H9 (cell line): Measurements from ENCODE around the gene PYDC1. TPM values are rescaled to one million over a fixed set of nuclear protein-coding genes. Genes with fewer than 3 reads are reported as not detected.

Experiments used
- DNase-seq: peaks from one replicate; pipeline ENCODE4 v3.0.0-alpha.2; 2017
- H2AFZ ChIP-seq: one replicate; pipeline ENCODE4 v1.6.1; 2013; ENCODE audit warnings: mild to moderate bottlenecking, low read length, control low read depth, moderate library complexity
- H2AK5ac ChIP-seq: 2 replicates; pipeline ENCODE4 v1.6.1; 2013; ENCODE audit warnings: low read length, control low read depth, mixed read lengths; ENCODE audit not compliant: insufficient read length
- H2BK120ac ChIP-seq: one replicate; pipeline ENCODE4 v1.6.1; 2013; ENCODE audit warnings: low read depth, mild to moderate bottlenecking, low read length, control low read depth, inconsistent platforms; ENCODE audit not compliant: poor library complexity, severe bottlenecking
- H2BK12ac ChIP-seq: 2 replicates; pipeline ENCODE4 v1.6.1; 2013; ENCODE audit warnings: low read length, control low read depth, mixed read lengths, low read depth; ENCODE audit not compliant: insufficient read length
- H2BK15ac ChIP-seq: 2 replicates; pipeline ENCODE4 v1.6.1; 2013; ENCODE audit warnings: low read depth, low read length, control low read depth
- H2BK20ac ChIP-seq: one replicate; pipeline ENCODE4 v1.6.1; 2013; ENCODE audit warnings: low read depth, mild to moderate bottlenecking, low read length, control low read depth, inconsistent platforms; ENCODE audit not compliant: poor library complexity, severe bottlenecking
- H2BK5ac ChIP-seq: 2 replicates; pipeline ENCODE4 v1.6.1; 2013; ENCODE audit warnings: low read length, control low read depth, mixed read lengths; ENCODE audit not compliant: insufficient read length
- H3K14ac ChIP-seq: 2 replicates; pipeline ENCODE4 v1.6.1; 2013; ENCODE audit warnings: low read length, control low read depth; ENCODE audit not compliant: insufficient read depth
- H3K18ac ChIP-seq: 2 replicates; pipeline ENCODE4 v1.6.1; 2013; ENCODE audit warnings: low read depth, mild to moderate bottlenecking, mixed read lengths, low read length, control low read depth; ENCODE audit not compliant: insufficient read length
- H3K23ac ChIP-seq: 2 replicates; pipeline ENCODE4 v1.6.1; 2013; ENCODE audit warnings: low read length, control low read depth, mixed read lengths, low read depth; ENCODE audit not compliant: insufficient read length
- H3K23me2 ChIP-seq: 2 replicates; pipeline ENCODE4 v1.6.1; 2013; ENCODE audit warnings: low read depth, mild to moderate bottlenecking, mixed read lengths, low read length, control low read depth; ENCODE audit not compliant: insufficient read length, poor library complexity, severe bottlenecking
- H3K27ac ChIP-seq: 2 replicates; pipeline ENCODE4 v1.5.1; 2013; ENCODE audit warnings: low read length, control low read depth, mixed read lengths, low read depth; ENCODE audit not compliant: insufficient read length
- H3K27me3 ChIP-seq: 2 replicates; pipeline ENCODE4 v1.6.1; 2013; ENCODE audit warnings: low read length, control low read depth, inconsistent platforms; ENCODE audit not compliant: insufficient read depth
- H3K4ac ChIP-seq: 2 replicates; pipeline ENCODE4 v1.6.1; 2013; ENCODE audit warnings: low read depth, mild to moderate bottlenecking, control low read depth, inconsistent platforms, low read length, moderate library complexity
- H3K4me1 ChIP-seq: 2 replicates; pipeline ENCODE4 v1.6.1; 2013; ENCODE audit warnings: low read length, control low read depth, inconsistent platforms; ENCODE audit not compliant: insufficient read depth
- H3K4me2 ChIP-seq: 2 replicates; pipeline ENCODE4 v1.6.1; 2013; ENCODE audit warnings: low read length, control low read depth, mixed read lengths; ENCODE audit not compliant: insufficient read length, insufficient read depth
- H3K56ac ChIP-seq: 2 replicates; pipeline ENCODE4 v1.6.1; 2013; ENCODE audit warnings: low read depth, mild to moderate bottlenecking, mixed read lengths, low read length, control low read depth; ENCODE audit not compliant: insufficient read length
- H3K79me1 ChIP-seq: 2 replicates; pipeline ENCODE4 v1.6.1; 2013; ENCODE audit warnings: low read depth, mild to moderate bottlenecking, moderate library complexity, low read length, control low read depth, inconsistent platforms; ENCODE audit not compliant: insufficient read depth, poor library complexity, severe bottlenecking
- H3K79me2 ChIP-seq: 2 replicates; pipeline ENCODE4 v1.6.1; 2013; ENCODE audit warnings: low read length, control low read depth, inconsistent platforms; ENCODE audit not compliant: insufficient read depth
- H3K9ac ChIP-seq: 2 replicates; pipeline ENCODE4 v1.6.1; 2013; ENCODE audit warnings: low read length, control low read depth, mixed read lengths; ENCODE audit not compliant: insufficient read length; ENCODE audit errors: extremely low read depth
- H3K9me3 ChIP-seq: one replicate; pipeline ENCODE4 v1.6.1; 2013; ENCODE audit warnings: low read depth, low read length, inconsistent platforms; ENCODE audit not compliant: control insufficient read depth
- H3T11ph ChIP-seq: one replicate; pipeline ENCODE4 v1.6.1; 2013; ENCODE audit warnings: mild to moderate bottlenecking, low read length, control low read depth, inconsistent platforms
- H4K20me1 ChIP-seq: one replicate; pipeline ENCODE4 v1.6.1; 2013; ENCODE audit not compliant: control insufficient read depth, insufficient read length, insufficient read depth
- H4K5ac ChIP-seq: 2 replicates; pipeline ENCODE4 v1.6.1; 2013; ENCODE audit warnings: low read depth, mild to moderate bottlenecking, mixed read lengths, low read length, control low read depth; ENCODE audit not compliant: insufficient read length
- H4K8ac ChIP-seq: replicated peaks from 2 replicates; pipeline ENCODE4 v1.6.1; 2013; ENCODE audit warnings: low read length, control low read depth, mixed read lengths, low read depth; ENCODE audit not compliant: insufficient read length
- H4K91ac ChIP-seq: 2 replicates; pipeline ENCODE4 v1.6.1; 2013; ENCODE audit warnings: low read depth, mild to moderate bottlenecking, moderate library complexity, mixed read lengths, low read length, control low read depth; ENCODE audit not compliant: insufficient read length
- H3K27ac Mint-ChIP-seq, 3 experiments: 2 replicates in 2 of 3; 3 replicates in 1 of 3; pipeline ENCODE4 v1.8.0; 2020 to 2021; ENCODE audit warnings: mixed read lengths in 3 of 3, mild to moderate bottlenecking in 1 of 3, moderate library complexity in 1 of 3
- H3K27me3 Mint-ChIP-seq: 2 replicates; pipeline ENCODE4 v1.8.0; 2021; ENCODE audit warnings: low read depth, mild to moderate bottlenecking, moderate library complexity, mixed read lengths
- H3K36me3 Mint-ChIP-seq, 3 experiments: 2 replicates in 2 of 3; 3 replicates in 1 of 3; pipeline ENCODE4 v1.8.0; 2020 to 2021; ENCODE audit warnings: low read depth in 3 of 3, mixed read lengths in 3 of 3; ENCODE audit not compliant: insufficient read depth in 1 of 3
- H3K4me1 Mint-ChIP-seq, 2 experiments: 2 replicates each; pipeline ENCODE4 v1.8.0; 2020; ENCODE audit warnings: mixed read lengths in 2 of 2
- H3K4me3 Mint-ChIP-seq, 2 experiments: 2 replicates in 1 of 2; 3 replicates in 1 of 2; pipeline ENCODE4 v1.8.0; 2020 to 2021; ENCODE audit warnings: mild to moderate bottlenecking in 2 of 2, mixed read lengths in 2 of 2, moderate library complexity in 1 of 2
- H3K9me3 Mint-ChIP-seq, 2 experiments: 2 replicates in 1 of 2; 3 replicates in 1 of 2; pipeline ENCODE4 v1.8.0; 2020; ENCODE audit warnings: mild to moderate bottlenecking in 2 of 2, mixed read lengths in 2 of 2, moderate library complexity in 1 of 2
- CTCF ChIP-seq: fragments of 200-600 bp; sonication (generic); conservative IDR thresholded peaks from 3 replicates; pipeline ENCODE4 v1.8.0; 2021; ENCODE audit warnings: antibody characterized with exemption, mild to moderate bottlenecking
- WGBS: extraction: QIAGEN DNeasy Blood & Tissue Kit; methylation state at CpG from one replicate; pipeline ENCODE4 v1.1.7; 2013; ENCODE audit warnings: missing lambda C conversion rate, low lambda C conversion rate, mixed read lengths; ENCODE audit not compliant: insufficient read length; ENCODE audit errors: extremely low coverage; 5-methylcytosine and 5-hydroxymethylcytosine counted together
- total RNA-seq: library from RNA; stranded (reverse); gene quantifications from 2 replicates; pipeline ENCODE4 v1.2.1, GENCODE V29; 2021

PYDC1 gene
- total RNA-seq, 1 experiment from 2014 or later = 0.70 TPM

GRCh38 chr16:31182391-31182790, 34.5 kb downstream of the PYDC1 start:
- no peak overlapping the region for H3K23ac ChIP-seq
- no peaks in the 10 kb centered on the region for H4K20me1 ChIP-seq
- peaks cover 31 to 42% of the 10 kb centered on the region in 2 experiments for H3K4me1 Mint-ChIP-seq
- H3K4me3 Mint-ChIP-seq = peak overlapping the region; percentile 97 to 99
- H2BK5ac ChIP-seq = no peak overlapping the region
- peak overlapping the region; percentile 32 to 84 (median 65); a peak in 4 of 7 replicates for H3K27ac Mint-ChIP-seq
- no peaks in the 10 kb centered on the region for H3K27me3 ChIP-seq
- H3T11ph ChIP-seq = no peak overlapping the region
- no peak overlapping the region for H2AFZ ChIP-seq
- H3K27ac ChIP-seq = no peak overlapping the region
- peaks cover 64 to 67% (median 65%) of the 10 kb centered on the region in 3 experiments for H3K36me3 Mint-ChIP-seq
- no peak for TF ChIP-seq CTCF
- H3K4me1 ChIP-seq = no peaks in the 10 kb centered on the region; the same call in 1 of the 2 replicates
- H3K23me2 ChIP-seq = peaks cover 9% of the 10 kb centered on the region
- H3K9me3 ChIP-seq = no peaks in the 10 kb centered on the region
- no peak overlapping the region for H2AK5ac ChIP-seq
- peak overlapping the region; percentile 87 for H3K4me2 ChIP-seq
- H3K79me1 ChIP-seq = peaks cover 15% of the 10 kb centered on the region
- peaks cover 2% of the 10 kb centered on the region for H3K27me3 Mint-ChIP-seq
- peak overlapping the region; percentile 16 for H3K9ac ChIP-seq
- no peak overlapping the region for H3K14ac ChIP-seq
- no peak overlapping the region for H2BK120ac ChIP-seq
- peaks cover 0 to 2% of the 10 kb centered on the region in 2 experiments; a peak in 2 of 5 replicates for H3K9me3 Mint-ChIP-seq
- no peak overlapping the region for H2BK15ac ChIP-seq
- no peak overlapping the region for H3K56ac ChIP-seq
- no peak for DNase-seq
- H3K79me2 ChIP-seq = peaks cover 42% of the 10 kb centered on the region
- no peak overlapping the region for H4K8ac ChIP-seq
- no peak overlapping the region for H4K5ac ChIP-seq
- WGBS = no CpG with 5 or more reads among the region's 7 CpGs
- H2BK12ac ChIP-seq = no peak overlapping the region
- no peak overlapping the region for H3K18ac ChIP-seq
- no peak overlapping the region for H4K91ac ChIP-seq
- H2BK20ac ChIP-seq = no peak overlapping the region
- H3K4ac ChIP-seq = no peak overlapping the region
